GM13976 (cell line): ENCODE measurements around the gene RNASET2.

Experiments
- DNase-seq: peaks from one replicate; pipeline ENCODE4 v3.0.0; 2012; ENCODE audit warnings: low spot score
- in situ Hi-C: fragments of 300-500 bp; cut with MboI; formaldehyde crosslinking; loops from one replicate; pipeline ENCODE4 v1.12.0; 2022; ENCODE audit warnings: low sequenced_read_pairs, mixed read lengths, inconsistent platforms; ENCODE audit not compliant: unreplicated experiment
- TF ChIP-seq, protein P1 (sequence below): IDR thresholded peaks from 2 replicates; pipeline ENCODE4 v1.5.1; 2012; ENCODE audit warnings: borderline replicate concordance, mild to moderate bottlenecking; ENCODE audit not compliant: insufficient read depth; ENCODE audit errors: extremely low read depth, missing control alignments, control extremely low read depth

RNASET2 gene

DNA sequence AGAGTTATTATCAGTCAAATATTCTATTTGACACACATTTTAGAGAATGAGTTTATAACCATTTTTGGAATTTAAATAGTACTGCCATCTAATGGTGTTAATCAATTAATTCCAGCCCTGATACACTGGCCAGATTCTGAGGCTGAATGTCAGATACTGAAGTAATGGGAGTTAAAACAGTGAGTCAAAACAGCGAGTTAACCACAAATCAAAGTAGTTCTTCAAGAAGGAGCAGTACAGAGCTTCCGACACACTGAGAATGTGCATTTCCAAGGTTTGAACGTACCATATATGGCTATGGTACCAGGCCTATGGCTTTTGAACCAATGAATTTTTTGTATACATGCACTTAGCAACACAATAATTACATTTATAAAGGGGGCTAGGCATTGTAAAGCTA, 31.6 kb upstream of the RNASET2 start:
- in situ Hi-C loops = loop anchor here (10.0 kb wide), 1 partner anchor 213 kb away; no protein-coding TSS in a partner anchor
- DNase-seq = no peak
- TF ChIP-seq, protein P1, sequence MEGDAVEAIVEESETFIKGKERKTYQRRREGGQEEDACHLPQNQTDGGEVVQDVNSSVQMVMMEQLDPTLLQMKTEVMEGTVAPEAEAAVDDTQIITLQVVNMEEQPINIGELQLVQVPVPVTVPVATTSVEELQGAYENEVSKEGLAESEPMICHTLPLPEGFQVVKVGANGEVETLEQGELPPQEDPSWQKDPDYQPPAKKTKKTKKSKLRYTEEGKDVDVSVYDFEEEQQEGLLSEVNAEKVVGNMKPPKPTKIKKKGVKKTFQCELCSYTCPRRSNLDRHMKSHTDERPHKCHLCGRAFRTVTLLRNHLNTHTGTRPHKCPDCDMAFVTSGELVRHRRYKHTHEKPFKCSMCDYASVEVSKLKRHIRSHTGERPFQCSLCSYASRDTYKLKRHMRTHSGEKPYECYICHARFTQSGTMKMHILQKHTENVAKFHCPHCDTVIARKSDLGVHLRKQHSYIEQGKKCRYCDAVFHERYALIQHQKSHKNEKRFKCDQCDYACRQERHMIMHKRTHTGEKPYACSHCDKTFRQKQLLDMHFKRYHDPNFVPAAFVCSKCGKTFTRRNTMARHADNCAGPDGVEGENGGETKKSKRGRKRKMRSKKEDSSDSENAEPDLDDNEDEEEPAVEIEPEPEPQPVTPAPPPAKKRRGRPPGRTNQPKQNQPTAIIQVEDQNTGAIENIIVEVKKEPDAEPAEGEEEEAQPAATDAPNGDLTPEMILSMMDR = no peak

- TF ChIP-seq, protein P1 = no peak
- in situ Hi-C loops = loop anchor here (10.0 kb wide), 1 partner anchor 213 kb away; no protein-coding TSS in a partner anchor
- no peak for DNase-seq
These were observed 31.1 kb upstream of the RNASET2 start for GRCh38 chr6:166987448-166987847.

GRCh38 chr6:166980738-166981137, 24.4 kb upstream of the RNASET2 start:
- in situ Hi-C loops = loop anchor here (10.0 kb wide), 1 partner anchor 206 kb away; no protein-coding TSS in a partner anchor

DNA sequence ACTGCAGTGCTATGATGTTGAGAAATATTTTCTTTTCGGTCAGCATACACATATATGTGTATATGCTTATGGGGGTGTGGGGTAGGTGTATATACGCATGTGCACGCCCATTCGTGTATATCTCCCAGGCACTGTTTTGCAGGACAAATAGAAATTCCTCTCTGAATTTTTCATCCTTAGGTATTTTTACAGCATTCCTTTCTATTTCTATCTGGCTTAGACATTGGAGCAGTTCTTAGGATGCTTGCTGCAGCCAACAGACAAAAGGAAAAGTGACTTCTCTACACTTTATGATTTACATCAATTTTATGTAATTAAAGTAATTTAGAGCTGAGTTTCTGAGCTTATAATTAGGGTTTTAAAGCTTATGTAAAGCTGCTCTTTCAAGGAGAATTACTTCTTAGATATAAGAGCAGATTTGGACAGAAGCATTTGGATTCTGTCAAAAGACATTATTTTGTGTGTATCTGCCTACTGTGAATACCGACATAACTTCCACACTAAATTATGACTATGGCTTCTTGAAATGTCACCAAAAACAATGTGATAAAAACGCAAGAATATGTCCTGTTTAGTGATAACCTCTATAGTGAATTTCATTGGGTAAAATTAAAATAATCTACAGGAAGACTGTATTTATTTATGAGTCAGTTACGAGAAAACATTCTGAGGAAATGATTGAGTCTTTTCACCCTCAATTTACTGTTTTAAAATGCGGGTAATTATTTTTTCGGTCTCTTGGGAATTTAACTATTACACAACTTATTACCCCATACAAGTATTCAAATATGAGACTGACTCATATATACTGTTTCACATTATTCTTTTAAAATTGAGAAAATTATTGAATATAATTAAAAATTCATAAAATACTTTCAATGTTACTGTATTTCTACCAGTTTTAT, 21.5 kb upstream of the RNASET2 start:
- no peak for DNase-seq
- TF ChIP-seq, protein P1 = no peak
- in situ Hi-C loops = no loop called here

More at GRCh38 chr6:166980738-166981137, 24.4 kb upstream of the RNASET2 start:
- no peak for DNase-seq
- TF ChIP-seq, protein P1 = no peak

DNA sequence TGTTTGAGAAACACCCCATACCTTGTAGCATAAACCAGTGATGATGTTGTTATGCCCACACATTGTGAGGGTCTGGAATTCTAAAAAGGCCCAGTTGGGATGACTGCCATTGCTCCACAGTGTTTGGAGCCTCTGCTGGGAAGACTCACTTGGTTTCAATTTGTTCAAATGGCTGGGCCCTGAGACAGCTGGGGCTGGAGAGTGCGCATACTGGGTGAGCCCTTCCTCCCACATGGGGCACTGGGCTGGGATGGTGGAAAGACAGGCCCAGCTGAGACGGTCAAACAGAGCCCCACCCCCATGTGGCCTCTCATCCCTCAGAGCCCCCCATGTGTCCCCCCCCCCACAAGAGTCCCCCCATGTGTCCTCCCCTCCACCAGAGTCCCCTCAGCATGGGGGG, 20.3 kb upstream of the RNASET2 start:
- in situ Hi-C loops = no loop called here
- TF ChIP-seq, protein P1 = no peak
- no peak for DNase-seq

DNA sequence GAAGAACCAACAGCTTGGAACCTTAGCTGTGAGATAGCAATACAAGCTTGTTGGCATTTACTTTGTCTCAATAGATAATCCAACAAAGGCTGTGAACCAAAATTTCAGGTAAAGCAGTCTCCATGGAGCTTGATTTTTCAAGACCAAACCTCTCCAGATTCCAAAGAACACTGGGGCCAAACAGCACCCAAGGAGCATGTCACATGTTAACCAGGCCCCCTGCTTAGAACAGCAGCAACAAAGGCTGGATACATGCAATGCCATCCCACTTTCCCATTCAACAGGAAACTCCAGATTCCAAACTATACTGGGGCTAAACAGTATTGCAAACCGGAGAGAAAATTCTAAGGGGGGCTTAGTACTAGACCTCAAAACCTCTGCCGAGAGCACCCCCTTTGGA, 15.8 kb upstream of the RNASET2 start:
- in situ Hi-C loops = no loop called here
- no peak for DNase-seq
- TF ChIP-seq, protein P1 = no peak
